H1 (cell line): ENCODE measurements around the gene SLC38A5. TPM values are rescaled to one million over a fixed set of nuclear protein-coding genes. Genes with fewer than 3 reads are reported as not detected.

Source experiments
- CTCF ChIA-PET: fragments of 300-600 bp; sonication (Branson Sonifier 250); formaldehyde crosslinking; loops from one replicate; lab custom pipeline; 2021; ENCODE audit not compliant: partially characterized antibody; lab: Charles Lee
- POLR2A ChIA-PET: fragments of 300-600 bp; sonication (Branson Sonifier 250); formaldehyde crosslinking; loops from one replicate; lab custom pipeline; 2021; ENCODE audit warnings: inconsistent platforms; ENCODE audit not compliant: partially characterized antibody; lab: Charles Lee
- DNase-seq, 2 experiments: peaks; one replicate each; pipeline versions ENCODE4 v3.0.0 to v3.0.0-alpha.2; 2010 to 2022; ENCODE audit warnings: low spot score in 2 of 2, low read depth in 1 of 2, mixed read lengths in 1 of 2
- FAIRE-seq: peaks from 2 replicates; lab custom pipeline; 2011; peaks lifted over from hg19 to GRCh38; lab: Jason Lieb, UNC
- H2AFZ ChIP-seq: 2 replicates; pipeline ENCODE4 v1.8.1; 2012; ENCODE audit warnings: low read length, inconsistent platforms
- H2AK5ac ChIP-seq: 2 replicates; pipeline ENCODE4 v1.6.1; 2013; ENCODE audit warnings: low read depth, low read length
- H2BK120ac ChIP-seq: replicated peaks from 2 replicates; pipeline ENCODE3; 2013; ENCODE audit warnings: low read depth, low read length, inconsistent platforms
- H2BK12ac ChIP-seq: 2 replicates; pipeline ENCODE4 v1.6.1; 2013; ENCODE audit warnings: low read depth, low read length
- H2BK15ac ChIP-seq: 2 replicates; pipeline ENCODE4 v1.6.1; 2013; ENCODE audit warnings: low read length
- H2BK20ac ChIP-seq: 2 replicates; pipeline ENCODE4 v1.6.1; 2013; ENCODE audit warnings: low read length
- H2BK5ac ChIP-seq: 2 replicates; pipeline ENCODE4 v1.6.1; 2013; ENCODE audit warnings: low read depth, low read length
- H3K14ac ChIP-seq: 2 replicates; pipeline ENCODE4 v1.6.1; 2013; ENCODE audit warnings: inconsistent platforms; ENCODE audit not compliant: insufficient read length
- H3K18ac ChIP-seq: 2 replicates; pipeline ENCODE4 v1.6.1; 2013; ENCODE audit warnings: low read length; ENCODE audit errors: extremely low read depth
- H3K23ac ChIP-seq: 2 replicates; pipeline ENCODE4 v1.6.1; 2013; ENCODE audit warnings: inconsistent platforms; ENCODE audit not compliant: insufficient read length
- H3K23me2 ChIP-seq: 2 replicates; pipeline ENCODE4 v1.6.1; 2013; ENCODE audit warnings: low read depth, low read length
- H3K27ac ChIP-seq: 2 replicates; pipeline ENCODE4 v1.6.1; 2011; ENCODE audit warnings: low read depth, low read length, inconsistent platforms
- H3K27me3 ChIP-seq, 4 experiments: replicated peaks in 1 of 4; 1 replicate in 1 of 4; 2 replicates in 3 of 4; pipeline versions ENCODE4 v1.6.1 to v1.8.1; 2011 to 2013; ENCODE audit warnings: low read length in 3 of 4, mild to moderate bottlenecking in 3 of 4, inconsistent platforms in 2 of 4, mixed read lengths in 2 of 4, moderate library complexity in 1 of 4; ENCODE audit not compliant: control insufficient read depth in 3 of 4, insufficient read depth in 3 of 4; ENCODE audit errors: extremely low read depth in 1 of 4
- H3K36me3 ChIP-seq, 4 experiments: 2 replicates each; pipeline versions ENCODE4 v1.6.1 to v1.8.1; 2011 to 2013; ENCODE audit warnings: mild to moderate bottlenecking in 4 of 4, low read length in 3 of 4, moderate library complexity in 2 of 4, control low read depth in 1 of 4, inconsistent platforms in 1 of 4; ENCODE audit not compliant: insufficient read depth in 4 of 4, control insufficient read depth in 2 of 4
- H3K4ac ChIP-seq: replicated peaks from 2 replicates; pipeline ENCODE3; 2013; ENCODE audit warnings: low read length, low read depth, mixed read lengths, inconsistent platforms; ENCODE audit not compliant: insufficient read length
- H3K4me1 ChIP-seq, 4 experiments: replicated peaks in 1 of 4; 1 replicate in 1 of 4; 2 replicates in 3 of 4; pipeline versions ENCODE4 v1.6.1 to v1.8.1; 2011 to 2013; ENCODE audit warnings: low read length in 3 of 4, inconsistent platforms in 2 of 4, mixed read lengths in 1 of 4; ENCODE audit not compliant: insufficient read depth in 4 of 4, control insufficient read depth in 3 of 4
- H3K4me2 ChIP-seq, 2 experiments: 2 replicates each; pipeline versions ENCODE4 v1.6.1 to v1.8.1; 2011 to 2013; ENCODE audit warnings: low read depth in 2 of 2, low read length in 2 of 2, control low read depth in 1 of 2, inconsistent platforms in 1 of 2, mild to moderate bottlenecking in 1 of 2; ENCODE audit not compliant: insufficient read depth in 1 of 2
- H3K4me3 ChIP-seq, 4 experiments: fragments of 200-600, 300-600 bp in 1 of 4; sonication (generic), shearing (Covaris generic), sonication (Bioruptor Twin) in 1 of 4; 2 replicates each; pipeline versions ENCODE4 v1.5.1 to v1.8.1; 2011 to 2016; ENCODE audit warnings: low read length in 4 of 4, low read depth in 3 of 4, control low read depth in 2 of 4, inconsistent platforms in 2 of 4, mild to moderate bottlenecking in 2 of 4, mixed read lengths in 1 of 4, moderate library complexity in 1 of 4; ENCODE audit not compliant: insufficient read depth in 2 of 4; ENCODE audit errors: extremely low read depth in 1 of 4
- H3K56ac ChIP-seq: replicated peaks from 2 replicates; pipeline ENCODE3; 2013; ENCODE audit warnings: low read depth, mild to moderate bottlenecking, mixed read lengths, low read length, inconsistent platforms; ENCODE audit not compliant: insufficient read length
- H3K79me1 ChIP-seq: 2 replicates; pipeline ENCODE4 v1.6.1; 2013; ENCODE audit warnings: low read depth, low read length, control low read depth
- H3K79me2 ChIP-seq, 2 experiments: 2 replicates each; pipeline versions ENCODE4 v1.6.1 to v1.8.1; 2012 to 2013; ENCODE audit warnings: low read length in 2 of 2, mild to moderate bottlenecking in 2 of 2, inconsistent platforms in 1 of 2; ENCODE audit not compliant: insufficient read depth in 2 of 2, control insufficient read depth in 1 of 2
- H3K9ac ChIP-seq, 4 experiments: replicated peaks in 1 of 4; 1 replicate in 1 of 4; 2 replicates in 3 of 4; pipeline versions ENCODE4 v1.6.1 to v1.8.1; 2011 to 2013; ENCODE audit warnings: low read depth in 3 of 4, low read length in 3 of 4, control low read depth in 2 of 4, mild to moderate bottlenecking in 2 of 4, moderate library complexity in 2 of 4, inconsistent platforms in 1 of 4; ENCODE audit errors: extremely low read depth in 1 of 4
- H3K9me3 ChIP-seq, 2 experiments: 2 replicates each; pipeline versions ENCODE4 v1.6.1 to v1.8.1; 2012 to 2013; ENCODE audit warnings: mild to moderate bottlenecking in 2 of 2, moderate library complexity in 2 of 2, control low read depth in 1 of 2, inconsistent platforms in 1 of 2, low read depth in 1 of 2, low read length in 1 of 2, mixed read lengths in 1 of 2; ENCODE audit not compliant: insufficient read depth in 2 of 2
- H4K20me1 ChIP-seq, 2 experiments: replicated peaks in 1 of 2; 2 replicates each; pipeline versions ENCODE3 to v1.8.1; 2011 to 2013; ENCODE audit warnings: inconsistent platforms in 2 of 2, low read length in 2 of 2, mild to moderate bottlenecking in 1 of 2; ENCODE audit not compliant: insufficient read depth in 2 of 2, control insufficient read depth in 1 of 2
- H4K5ac ChIP-seq: 2 replicates; pipeline ENCODE4 v1.6.1; 2013; ENCODE audit warnings: low read length, low read depth, mixed read lengths, inconsistent platforms; ENCODE audit not compliant: insufficient read length
- H4K8ac ChIP-seq: 2 replicates; pipeline ENCODE4 v1.8.0; 2013; ENCODE audit warnings: mild to moderate bottlenecking, moderate library complexity, low read length, inconsistent platforms; ENCODE audit not compliant: insufficient read depth; ENCODE audit errors: extremely low read depth
- H4K91ac ChIP-seq: replicated peaks from 2 replicates; pipeline ENCODE3; 2013; ENCODE audit warnings: low read length, mixed read lengths, inconsistent platforms; ENCODE audit not compliant: insufficient read length
- EGR1 ChIP-seq: IDR thresholded peaks from 2 replicates; pipeline ENCODE4 v1.6.1; 2011; ENCODE audit warnings: low read depth, low read length, borderline replicate concordance
- HDAC2 ChIP-seq, 2 experiments: fragments of 300-600 bp in 1 of 2; sonication (generic) in 1 of 2; IDR thresholded peaks; 2 replicates each; pipeline ENCODE4 v1.6.1; 2011 to 2012; ENCODE audit warnings: low read depth in 2 of 2, low read length in 2 of 2, mild to moderate bottlenecking in 2 of 2, moderate library complexity in 2 of 2, borderline replicate concordance in 1 of 2, inconsistent platforms in 1 of 2
- WGBS, 2 experiments: shearing (Covaris generic) in 1 of 2; methylation state at CpG; one replicate each; pipeline versions ENCODE4 v1.1.6 to v1.1.7; 2013 to 2015; ENCODE audit warnings: low lambda C conversion rate in 2 of 2, mixed read lengths in 2 of 2, inconsistent platforms in 1 of 2, low coverage in 1 of 2, missing lambda C conversion rate in 1 of 2; ENCODE audit not compliant: insufficient replicate concordance in 2 of 2, insufficient coverage in 1 of 2, insufficient read length in 1 of 2; ENCODE audit errors: extremely low coverage in 1 of 2, missing lambda C conversion rate in 1 of 2; 5-methylcytosine and 5-hydroxymethylcytosine counted together
- polyA plus RNA-seq, 7 experiments: library from polyadenylated mRNA; depleted of rRNA in 3 of 7; stranded (reverse) in 5 of 7; unstranded in 2 of 7; fragments of >200 nt in 5 of 7; fragments of 200-250 nt in 2 of 7; gene quantifications; 1 replicate in 5 of 7; 2 replicates in 1 of 7; 4 replicates in 1 of 7; pipeline versions ENCODE4 v1.2.1 to v1.2.3, GENCODE V29; 2011 to 2013; ENCODE audit warnings: missing spikeins in 2 of 7, mixed read lengths in 2 of 7
- total RNA-seq: library from RNA; stranded (reverse); fragmentation: NEBNext Ultra II Directional; extraction: Animal tissue kit (Norgen Biotek cat#: 25700); gene quantifications from 2 replicates; pipeline ENCODE4 v1.2.1, GENCODE V29; 2021
- TF ChIP-seq, protein P1 (sequence below): IDR thresholded peaks from 2 replicates; pipeline ENCODE4 v1.6.1; 2012; ENCODE audit warnings: low read length, inconsistent platforms
- TF ChIP-seq, protein P2 (sequence below): IDR thresholded peaks from 2 replicates; pipeline ENCODE4 v1.6.1; 2012; ENCODE audit warnings: inconsistent platforms

The SLC38A5 gene
- total and polyA plus RNA-seq, 2 of the 8 experiments (the other 6 are each of a cell fraction or from before 2014, with no cell fraction given): 70.9 to 106 TPM

DNA sequence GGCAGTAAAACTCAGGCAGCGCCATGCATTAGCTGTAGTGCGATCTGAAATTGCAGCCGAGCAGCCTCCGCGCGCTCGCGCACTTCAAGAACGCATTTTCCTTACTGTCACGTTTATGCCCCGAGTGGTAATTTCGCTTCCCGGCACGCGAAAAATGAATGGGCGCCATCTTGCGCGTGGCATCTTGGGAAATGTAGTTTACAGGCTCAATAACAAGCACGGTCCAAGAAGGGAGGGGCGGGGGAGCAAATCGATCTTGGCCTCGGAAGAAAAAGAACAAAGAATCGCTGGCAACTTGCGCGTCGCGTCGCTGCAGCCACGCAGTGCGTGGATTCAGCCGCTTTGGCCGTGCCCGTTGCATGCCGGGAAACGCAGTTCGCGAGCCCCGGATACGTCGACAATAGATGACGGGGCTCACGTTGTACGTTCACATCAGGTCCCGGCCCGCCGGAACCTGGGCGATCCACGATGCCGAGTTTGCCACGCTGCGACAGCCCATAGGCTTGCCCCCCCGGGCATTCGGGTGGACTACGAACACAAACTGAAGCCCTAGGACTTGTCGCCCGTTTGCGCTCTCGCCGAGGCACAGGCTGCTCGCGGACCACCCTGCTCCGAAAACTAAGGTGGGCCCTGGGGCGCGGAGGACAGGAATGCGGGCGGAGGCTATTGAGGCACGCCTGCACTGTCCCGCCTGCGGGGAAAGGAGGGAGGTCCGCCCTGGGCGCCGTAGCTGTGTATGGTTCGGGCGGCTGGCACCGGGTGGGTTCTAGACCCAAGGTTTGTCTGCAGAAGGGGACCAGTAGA, 5.9 kb upstream of the SLC38A5 start, which contains the start of gene FTSJ1:
TSS of gene FTSJ1 (plus strand) at position 426 of the 804 bp plus-strand sequence. CDS start 1,849 bp downstream, outside the sequence.
- CTCF ChIA-PET: no interaction called here
- Histone ChIP-seq H3K23me2 (peaks cover 3% of the 10 kb centered on the region; the same call in 1 of the 2 replicates), H3K4me2 (peak within 1 kb of the TSS; percentile 74 to 77), H3K79me2 (peaks cover 0 to 24% of the 10 kb centered on the region in 2 experiments; a peak in 2 of 4 replicates), H3K9me3 (no peaks in the 10 kb centered on the region), H4K8ac (peak within 1 kb of the TSS; percentile 85; the same call in 1 of the 2 replicates), H3K9ac (peak within 1 kb of the TSS; percentile 60 to 80 (median 72)), H2AFZ (peak within 1 kb of the TSS; percentile 96), H3K56ac (no peak within 1 kb of the TSS), H3K4me1 (peaks cover 3 to 15% (median 8%) of the 10 kb centered on the region in 4 experiments), H2BK20ac (no peak within 1 kb of the TSS), H3K27me3 (no peaks in the 10 kb centered on the region), H4K20me1 (peaks cover 0 to 7% of the 10 kb centered on the region in 2 experiments), H3K18ac (no peak within 1 kb of the TSS; the same call in 1 of the 2 replicates), H2BK5ac (peak within 1 kb of the TSS; percentile 84), H3K14ac (no peak within 1 kb of the TSS), H3K79me1 (no peaks in the 10 kb centered on the region), H4K5ac (peak within 1 kb of the TSS; percentile 55), H3K4ac (no peak within 1 kb of the TSS), H2BK120ac (no peak within 1 kb of the TSS), H3K36me3 (peaks cover 0 to 8% (median 0%) of the 10 kb centered on the region in 4 experiments; a peak in 2 of 8 replicates), H3K4me3 (peak within 1 kb of the TSS; percentile 74 to 93 (median 82)), H3K23ac (no peak within 1 kb of the TSS), H2BK12ac (no peak within 1 kb of the TSS), H3K27ac (peak within 1 kb of the TSS; percentile 70; the same call in 1 of the 2 replicates), H2BK15ac (no peak within 1 kb of the TSS), H4K91ac (no peak within 1 kb of the TSS), H2AK5ac (no peak within 1 kb of the TSS)
- POLR2A ChIA-PET: interaction anchor here (2.4 kb wide), 1 partner anchor 17 kb away, joined by 5 read pairs; no protein-coding TSS in a partner anchor
- 1% methylated on average over 45 of the region's 75 CpGs; no CpG with 5 or more reads in 1 of the 2 experiments for WGBS, 2 experiments
- peak in 1 of 2 experiments; percentile 65 for DNase-seq
- no peak for FAIRE-seq
- TF ChIP-seq, protein P1, sequence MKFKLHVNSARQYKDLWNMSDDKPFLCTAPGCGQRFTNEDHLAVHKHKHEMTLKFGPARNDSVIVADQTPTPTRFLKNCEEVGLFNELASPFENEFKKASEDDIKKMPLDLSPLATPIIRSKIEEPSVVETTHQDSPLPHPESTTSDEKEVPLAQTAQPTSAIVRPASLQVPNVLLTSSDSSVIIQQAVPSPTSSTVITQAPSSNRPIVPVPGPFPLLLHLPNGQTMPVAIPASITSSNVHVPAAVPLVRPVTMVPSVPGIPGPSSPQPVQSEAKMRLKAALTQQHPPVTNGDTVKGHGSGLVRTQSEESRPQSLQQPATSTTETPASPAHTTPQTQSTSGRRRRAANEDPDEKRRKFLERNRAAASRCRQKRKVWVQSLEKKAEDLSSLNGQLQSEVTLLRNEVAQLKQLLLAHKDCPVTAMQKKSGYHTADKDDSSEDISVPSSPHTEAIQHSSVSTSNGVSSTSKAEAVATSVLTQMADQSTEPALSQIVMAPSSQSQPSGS: no peak
- TF ChIP-seq EGR1 (no peak), HDAC2 (IDR thresholded peaks at IDR 0.05; ENCODE audit: borderline replicate concordance in 1 of 2, low read depth in 2 of 2, low read length in 2 of 2) (peak in 1 of 2 experiments; percentile 65; a peak in 1 of 4 replicates)
- TF ChIP-seq, protein P2, sequence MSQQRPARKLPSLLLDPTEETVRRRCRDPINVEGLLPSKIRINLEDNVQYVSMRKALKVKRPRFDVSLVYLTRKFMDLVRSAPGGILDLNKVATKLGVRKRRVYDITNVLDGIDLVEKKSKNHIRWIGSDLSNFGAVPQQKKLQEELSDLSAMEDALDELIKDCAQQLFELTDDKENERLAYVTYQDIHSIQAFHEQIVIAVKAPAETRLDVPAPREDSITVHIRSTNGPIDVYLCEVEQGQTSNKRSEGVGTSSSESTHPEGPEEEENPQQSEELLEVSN: no peak
